BJ (cell line): ENCODE data around the gene SLC9A8. TPM values are rescaled to one million over a fixed set of nuclear protein-coding genes. Genes with fewer than 3 reads are reported as not detected.

Source experiments
- CTCF ChIA-PET: fragments of 350-600 bp; formaldehyde crosslinking; extraction: SDS; loops from one replicate; lab custom pipeline; 2021; ENCODE audit warnings: antibody characterized with exemption, inconsistent platforms; lab: Yijun Ruan, JAX
- POLR2A ChIA-PET: fragments of 300-600 bp; sonication (Branson Sonifier 250); formaldehyde crosslinking; extraction: SDS; loops from one replicate; lab custom pipeline; 2021; ENCODE audit warnings: antibody characterized with exemption; lab: Charles Lee
- DNase-seq: peaks from one replicate; pipeline ENCODE4 v3.0.0-alpha.2; 2011; ENCODE audit warnings: low read depth
- H3K27me3 ChIP-seq: 2 replicates; pipeline ENCODE4 v1.6.0; 2011; ENCODE audit warnings: low read length; ENCODE audit not compliant: control insufficient read depth, insufficient read depth
- H3K36me3 ChIP-seq: 2 replicates; pipeline ENCODE4 v1.5.1; 2011; ENCODE audit warnings: low read length; ENCODE audit not compliant: control insufficient read depth, insufficient read depth
- H3K4me3 ChIP-seq: 2 replicates; pipeline ENCODE4 v1.5.1; 2011; ENCODE audit warnings: low read depth, mild to moderate bottlenecking, control low read depth, low read length
- CTCF ChIP-seq: IDR thresholded peaks from 2 replicates; pipeline ENCODE4 v1.5.1; 2011; ENCODE audit warnings: low read depth, mild to moderate bottlenecking, control low read depth, inconsistent platforms, low read length, moderate library complexity; ENCODE audit not compliant: insufficient read depth
- polyA minus RNA-seq: library from RNA; depleted of rRNA, polyadenylated mRNA; stranded (reverse); fragments of >200 nt; gene quantifications from 2 replicates; pipeline ENCODE4 v1.2.3, GENCODE V29; 2011; rRNA and poly(A)+ RNA removed
- polyA plus RNA-seq: library from polyadenylated mRNA; depleted of rRNA; stranded (reverse); fragments of >200 nt; gene quantifications from 2 replicates; pipeline ENCODE4 v1.2.3, GENCODE V29; 2011; rRNA removed

SLC9A8 gene
- 2.9 and 3.3 TPM in 2 replicates for polyA plus RNA-seq
- polyA minus RNA-seq, result 4.6 and 10.8 TPM in 2 replicates

GRCh38 chr20:49812507-49813304 is at the start of gene SLC9A8:
Gene SLC9A8, plus strand, starts transcription at chr20:49812828. Its CDS starts 95 bp downstream, at chr20:49812923.
- no peaks in the 10 kb centered on the region for H3K27me3 ChIP-seq
- peak; percentile 55 for DNase-seq
- ChIA-PET POLR2A (interaction anchor here (0.6 kb wide), 1 partner anchor 35 kb away, joined by 3 read pairs; no protein-coding TSS in a partner anchor), CTCF (interaction anchor here (0.5 to 2.1 kb wide), 11 partner anchors 9 to 661 kb away, joined by 3 to 6 read pairs (median 3); no protein-coding TSS in a partner anchor)
- 0 out of 2 replicates have a peak, but pooled peaks cover 1% of the 10 kb centered on the region for H3K36me3 ChIP-seq
- TF ChIP-seq CTCF, result peak; percentile 26
- peak within 1 kb of the TSS; percentile 82 for H3K4me3 ChIP-seq

GRCh38 chr20:49762940-49763766 is 49.5 kb upstream of the SLC9A8 start:
- no peak for TF ChIP-seq CTCF
- ChIA-PET CTCF (interaction anchor here (1.0 kb wide), 1 partner anchor 20 kb away, joined by 3 read pairs; no protein-coding TSS in a partner anchor), POLR2A (no interaction called here)
- DNase-seq, result no peak
- Histone ChIP-seq H3K27me3 (no peaks in the 10 kb centered on the region), H3K36me3 (no peaks in the 10 kb centered on the region), H3K4me3 (no peak overlapping the region)

GRCh38 chr20:49765413-49765736 is 47.3 kb upstream of the SLC9A8 start:
- no peak for TF ChIP-seq CTCF
- ChIA-PET CTCF (interaction anchor here (1.5 kb wide), 1 partner anchor 11 kb away, joined by 3 read pairs; no protein-coding TSS in a partner anchor), POLR2A (interaction anchor here (0.6 kb wide), 1 partner anchor 34 kb away, joined by 3 read pairs; no protein-coding TSS in a partner anchor)
- no peaks in the 10 kb centered on the region for H3K27me3 ChIP-seq
- DNase-seq, result no peak
- H3K4me3 ChIP-seq, result no peak overlapping the region
- no peaks in the 10 kb centered on the region for H3K36me3 ChIP-seq

- POLR2A ChIA-PET, result interaction anchor here (0.6 kb wide), 1 partner anchor 33 kb away, joined by 3 read pairs; no protein-coding TSS in a partner anchor
- no peak for TF ChIP-seq CTCF
- H3K27me3 ChIP-seq, result no peaks in the 10 kb centered on the region
- H3K4me3 ChIP-seq, result no peak overlapping the region
- CTCF ChIA-PET, result no interaction called here
- H3K36me3 ChIP-seq, result no peaks in the 10 kb centered on the region
- DNase-seq, result no peak
Measured at GRCh38 chr20:49765846-49766541, 46.6 kb upstream of the SLC9A8 start.
